Measurements from ENCODE around the gene PHF8. TPM values are rescaled to one million over a fixed set of nuclear protein-coding genes. Genes with fewer than 3 reads are reported as not detected.

Gene PHF8
- 7.8 and 15.0 TPM in 2 replicates for total RNA-seq (2014; rRNA removed; shearing (Covaris generic))

DNA sequence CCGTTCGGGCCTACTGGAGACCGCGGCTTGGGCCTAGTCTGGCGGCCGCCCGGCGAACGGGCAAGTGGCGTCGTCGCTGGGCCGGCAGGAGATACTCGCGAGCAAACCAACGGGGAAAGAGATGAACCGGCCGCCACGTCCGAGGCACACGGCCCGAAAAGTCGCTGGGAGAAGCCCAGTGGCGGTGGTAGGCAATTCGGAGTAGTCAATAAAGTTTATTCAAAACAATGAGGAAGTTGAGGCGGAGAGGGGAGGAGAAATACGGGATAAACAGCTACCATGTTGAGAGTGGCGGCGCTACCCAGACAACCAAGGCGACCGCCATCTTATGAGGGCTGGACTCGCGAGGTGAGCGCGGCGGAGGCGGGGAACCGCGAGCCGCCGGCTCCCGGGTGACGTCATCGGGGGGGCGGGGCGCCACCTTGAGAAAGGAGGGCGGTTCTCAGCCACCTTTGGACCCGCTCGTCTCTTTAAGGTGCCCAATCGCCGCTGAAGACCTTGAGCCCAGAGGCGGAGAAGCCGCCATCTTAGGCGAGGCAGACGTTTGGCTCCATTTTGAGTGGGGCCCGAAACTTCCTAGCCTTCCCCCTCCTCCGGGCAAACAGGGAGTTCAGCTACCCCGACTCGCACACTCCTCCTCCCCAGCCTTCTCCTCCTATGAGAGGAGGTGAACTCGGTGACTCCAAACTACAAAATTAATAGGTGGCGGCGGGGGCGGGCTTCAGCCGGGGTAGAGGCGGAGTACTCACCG lies at the start of gene PHF8:
Gene PHF8, minus strand, starts transcription at position 348 of the 751 bp plus-strand sequence. CDS start 1,745 bp downstream, outside the sequence.
- Histone ChIP-seq H3K27ac (peak within 1 kb of the TSS; percentile 89), H3K36me3 (peaks cover 10% of the 10 kb centered on the region; the same call in 1 of the 2 replicates), H3K27me3 (replicated peaks) (no peaks in the 10 kb centered on the region), H3K9me3 (replicated peaks) (no peaks in the 10 kb centered on the region), H3K4me1 (replicated peaks) (peaks cover 6% of the 10 kb centered on the region; the same call in 1 of the 2 replicates), H3K4me3 (peak within 1 kb of the TSS; percentile 59)
- peak; percentile 91 to 96 for DNase-seq (ENCODE audit: low read depth in 1 of 2, low spot score in 2 of 2)

- no peak overlapping the region for H3K27ac ChIP-seq
- H3K27me3 ChIP-seq (replicated peaks): no peaks in the 10 kb centered on the region
- H3K9me3 ChIP-seq (replicated peaks): no peaks in the 10 kb centered on the region
- DNase-seq (ENCODE audit: low read depth in 1 of 2, low spot score in 2 of 2): no peak
- no peaks in the 10 kb centered on the region for H3K36me3 ChIP-seq
- H3K4me3 ChIP-seq: no peak overlapping the region
- no peaks in the 10 kb centered on the region for H3K4me1 ChIP-seq (replicated peaks)
Observed at GRCh38 chrX:54093571-54093970, 49.3 kb upstream of the PHF8 start.

- Histone ChIP-seq H3K9me3 (replicated peaks) (no peaks in the 10 kb centered on the region), H3K4me1 (replicated peaks) (no peaks in the 10 kb centered on the region), H3K4me3 (no peak overlapping the region), H3K27me3 (replicated peaks) (no peaks in the 10 kb centered on the region), H3K27ac (no peak overlapping the region), H3K36me3 (no peaks in the 10 kb centered on the region)
- DNase-seq (ENCODE audit: low read depth in 1 of 2, low spot score in 2 of 2): no peak
Observed at GRCh38 chrX:54093159-54093558, 48.9 kb upstream of the PHF8 start.

DNA sequence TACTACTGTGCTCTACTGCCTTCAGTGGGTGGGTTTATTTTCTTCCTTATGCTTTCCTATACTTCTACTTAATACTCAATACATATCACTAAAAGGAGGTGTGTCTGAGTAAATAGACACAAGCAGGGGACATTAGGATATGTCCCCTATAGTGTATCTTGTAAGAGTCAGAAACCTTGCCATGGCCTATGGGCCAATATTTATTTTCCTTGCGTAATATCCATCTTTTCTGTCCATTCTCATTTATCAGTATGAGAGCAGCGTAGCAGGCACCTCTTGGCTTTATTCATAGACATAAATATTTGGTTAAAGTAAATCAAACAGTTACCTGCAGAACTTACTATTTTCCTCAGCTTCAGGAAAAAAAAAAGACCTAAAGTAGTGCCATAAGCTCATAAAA lies 46.6 kb upstream of the PHF8 start:
- H3K9me3 ChIP-seq (replicated peaks): no peaks in the 10 kb centered on the region
- H3K4me1 ChIP-seq (replicated peaks): no peaks in the 10 kb centered on the region
- no peaks in the 10 kb centered on the region for H3K36me3 ChIP-seq
- H3K27me3 ChIP-seq (replicated peaks): no peaks in the 10 kb centered on the region
- H3K27ac ChIP-seq: no peak overlapping the region
- DNase-seq (ENCODE audit: low read depth in 1 of 2, low spot score in 2 of 2): no peak
- no peak overlapping the region for H3K4me3 ChIP-seq

- H3K27ac ChIP-seq: no peak overlapping the region
- DNase-seq (ENCODE audit: low read depth in 1 of 2, low spot score in 2 of 2): no peak
- no peak overlapping the region for H3K4me3 ChIP-seq
Observed at GRCh38 chrX:54089191-54089590, 44.9 kb upstream of the PHF8 start.

DNA sequence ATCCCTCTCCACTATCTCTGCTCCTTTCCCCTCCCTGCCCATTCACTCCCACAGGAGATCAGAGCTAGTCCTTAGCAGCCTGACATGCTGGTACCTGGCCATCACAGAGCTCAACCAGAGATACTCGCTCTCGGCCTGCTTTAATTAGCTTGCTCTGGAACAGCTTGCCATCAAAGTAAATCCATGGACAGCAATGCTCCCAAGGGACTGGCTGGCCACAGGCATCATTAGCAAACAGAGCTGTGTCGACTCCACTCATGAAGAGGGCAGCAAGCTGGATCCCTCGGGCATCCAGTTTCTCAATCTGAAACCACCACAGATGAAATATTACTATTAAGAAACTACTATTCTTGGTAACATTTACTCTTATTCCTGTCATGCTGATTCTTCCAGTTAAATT lies 43.4 kb upstream of the PHF8 start:
- no peaks in the 10 kb centered on the region for H3K36me3 ChIP-seq
- H3K4me1 ChIP-seq (replicated peaks): no peaks in the 10 kb centered on the region

More at GRCh38 chrX:54089191-54089590, 44.9 kb upstream of the PHF8 start:
- H3K4me1 ChIP-seq (replicated peaks): no peaks in the 10 kb centered on the region
- H3K36me3 ChIP-seq: no peaks in the 10 kb centered on the region
- H3K27me3 ChIP-seq (replicated peaks): no peaks in the 10 kb centered on the region
- H3K9me3 ChIP-seq (replicated peaks): no peaks in the 10 kb centered on the region

GRCh38 chrX:54085666-54086065 lies 41.4 kb upstream of the PHF8 start:
- DNase-seq (ENCODE audit: low read depth in 1 of 2, low spot score in 2 of 2): no peak
- H3K4me1 ChIP-seq (replicated peaks): no peaks in the 10 kb centered on the region

More for the DNA sequence above, 43.4 kb upstream of the PHF8 start:
- no peak for DNase-seq (ENCODE audit: low read depth in 1 of 2, low spot score in 2 of 2)
- Histone ChIP-seq H3K27me3 (replicated peaks) (no peaks in the 10 kb centered on the region), H3K9me3 (replicated peaks) (no peaks in the 10 kb centered on the region), H3K27ac (no peak overlapping the region), H3K4me3 (no peak overlapping the region)

GRCh38 chrX:54076903-54077302 lies 32.6 kb upstream of the PHF8 start:
- Histone ChIP-seq H3K9me3 (replicated peaks) (no peaks in the 10 kb centered on the region), H3K27ac (no peak overlapping the region), H3K4me3 (no peak overlapping the region), H3K4me1 (replicated peaks) (no peaks in the 10 kb centered on the region), H3K36me3 (no peaks in the 10 kb centered on the region), H3K27me3 (replicated peaks) (no peaks in the 10 kb centered on the region)
- no peak for DNase-seq (ENCODE audit: low read depth in 1 of 2, low spot score in 2 of 2)

More at GRCh38 chrX:54085666-54086065, 41.4 kb upstream of the PHF8 start:
- no peaks in the 10 kb centered on the region for H3K27me3 ChIP-seq (replicated peaks)
- H3K9me3 ChIP-seq (replicated peaks): no peaks in the 10 kb centered on the region
- no peak overlapping the region for H3K27ac ChIP-seq
- H3K36me3 ChIP-seq: no peaks in the 10 kb centered on the region
- no peak overlapping the region for H3K4me3 ChIP-seq

DNA sequence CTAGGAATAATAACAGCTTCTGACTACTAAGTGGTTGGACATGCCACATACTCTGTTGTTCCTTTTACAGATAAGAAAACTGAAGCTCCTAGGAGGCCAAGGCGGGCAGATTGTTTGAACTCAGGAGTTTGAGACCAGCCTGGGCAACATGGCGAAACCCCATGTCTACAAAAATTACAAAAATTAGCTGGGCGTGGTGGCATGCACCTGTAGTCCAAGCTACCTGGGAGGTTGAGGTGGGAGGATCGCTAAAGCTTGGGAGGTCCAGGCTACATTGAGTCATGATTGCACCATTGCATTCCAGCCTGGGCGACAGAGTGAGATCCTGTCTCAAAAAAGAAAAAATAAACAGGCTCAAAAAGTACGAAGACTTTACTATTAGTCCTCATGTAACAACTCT lies 30.6 kb upstream of the PHF8 start:
- H3K9me3 ChIP-seq (replicated peaks): no peaks in the 10 kb centered on the region
- H3K4me1 ChIP-seq (replicated peaks): no peaks in the 10 kb centered on the region
- no peak for DNase-seq (ENCODE audit: low read depth in 1 of 2, low spot score in 2 of 2)
- no peaks in the 10 kb centered on the region for H3K27me3 ChIP-seq (replicated peaks)
- H3K36me3 ChIP-seq: no peaks in the 10 kb centered on the region
- H3K27ac ChIP-seq: no peak overlapping the region
- H3K4me3 ChIP-seq: no peak overlapping the region

DNA sequence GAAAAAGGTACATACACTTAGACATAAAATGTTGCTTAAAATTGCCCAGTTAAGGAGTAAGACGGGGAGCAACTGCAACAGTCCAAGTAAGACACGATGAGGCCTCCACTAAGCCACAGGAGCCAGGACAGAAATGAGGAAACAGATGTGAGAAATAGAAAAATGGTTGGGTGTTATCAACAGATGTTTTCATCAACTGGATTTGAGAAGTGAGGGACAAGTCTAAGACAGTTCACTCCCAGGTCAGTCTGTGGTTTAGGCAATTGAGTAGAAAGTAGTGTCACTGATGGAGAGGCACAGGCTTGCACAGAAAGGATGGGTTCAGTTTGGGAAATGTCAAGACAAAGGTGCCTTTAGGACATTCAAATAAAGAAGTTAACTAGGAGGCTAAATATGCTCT lies 23.5 kb upstream of the PHF8 start:
- Histone ChIP-seq H3K36me3 (no peaks in the 10 kb centered on the region), H3K4me1 (replicated peaks) (no peaks in the 10 kb centered on the region), H3K27ac (no peak overlapping the region), H3K9me3 (replicated peaks) (no peaks in the 10 kb centered on the region), H3K27me3 (replicated peaks) (no peaks in the 10 kb centered on the region), H3K4me3 (no peak overlapping the region)
- DNase-seq (ENCODE audit: low read depth in 1 of 2, low spot score in 2 of 2): no peak

DNA sequence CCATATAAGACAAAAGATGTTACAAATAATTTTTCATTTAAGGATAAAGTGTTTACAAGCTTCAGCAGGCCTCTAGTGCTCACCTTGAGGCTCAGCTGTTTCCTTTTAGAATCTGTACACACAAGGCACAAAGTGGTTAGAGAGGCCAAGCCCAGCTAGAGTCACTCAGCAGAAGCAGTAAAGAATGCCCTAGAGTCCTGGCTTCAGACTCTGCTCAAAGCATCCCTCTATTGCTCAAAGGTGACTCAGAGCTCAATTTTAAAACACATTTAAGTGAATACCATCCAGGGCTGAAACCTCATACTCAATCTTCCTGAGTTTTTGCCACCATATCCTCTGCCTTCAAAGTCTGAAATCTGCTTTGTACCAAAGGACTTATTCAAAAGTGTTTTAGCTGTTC lies 22.6 kb upstream of the PHF8 start:
- no peak for DNase-seq (ENCODE audit: low read depth in 1 of 2, low spot score in 2 of 2)
- Histone ChIP-seq H3K27ac (no peak overlapping the region), H3K9me3 (replicated peaks) (no peaks in the 10 kb centered on the region)

DNA sequence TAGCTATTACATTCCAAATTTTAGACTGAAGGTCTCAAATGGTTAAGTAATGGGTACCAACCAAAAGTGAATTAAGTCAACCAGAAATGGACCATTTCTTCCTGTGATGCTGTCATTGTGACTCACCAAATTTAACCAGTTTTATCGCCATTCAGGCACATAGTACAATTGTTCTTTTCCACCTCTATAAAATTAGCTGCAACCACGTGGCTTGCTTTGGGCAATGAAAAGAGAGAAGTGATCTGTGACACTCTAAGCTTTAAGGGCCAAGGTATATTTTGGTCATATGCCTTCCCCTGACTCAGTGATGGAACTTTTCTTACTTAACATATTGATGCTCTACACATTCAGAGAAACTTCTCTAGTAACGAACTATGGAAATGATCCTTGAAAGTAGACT lies 20.3 kb upstream of the PHF8 start:
- H3K27ac ChIP-seq: no peak overlapping the region
- no peaks in the 10 kb centered on the region for H3K36me3 ChIP-seq
- H3K4me1 ChIP-seq (replicated peaks): no peaks in the 10 kb centered on the region
- no peak overlapping the region for H3K4me3 ChIP-seq
- no peaks in the 10 kb centered on the region for H3K27me3 ChIP-seq (replicated peaks)
- H3K9me3 ChIP-seq (replicated peaks): no peaks in the 10 kb centered on the region
- no peak for DNase-seq (ENCODE audit: low read depth in 1 of 2, low spot score in 2 of 2)

More for the DNA sequence above, 22.6 kb upstream of the PHF8 start:
- H3K36me3 ChIP-seq: no peaks in the 10 kb centered on the region
- no peaks in the 10 kb centered on the region for H3K4me1 ChIP-seq (replicated peaks)
- H3K27me3 ChIP-seq (replicated peaks): no peaks in the 10 kb centered on the region
- H3K4me3 ChIP-seq: no peak overlapping the region

- Histone ChIP-seq H3K27ac (no peak overlapping the region), H3K4me1 (replicated peaks) (no peaks in the 10 kb centered on the region), H3K27me3 (replicated peaks) (no peaks in the 10 kb centered on the region), H3K36me3 (no peaks in the 10 kb centered on the region), H3K9me3 (replicated peaks) (no peaks in the 10 kb centered on the region), H3K4me3 (no peak overlapping the region)
- no peak for DNase-seq (ENCODE audit: low read depth in 1 of 2, low spot score in 2 of 2)
Observed at GRCh38 chrX:54063361-54063760, 19.1 kb upstream of the PHF8 start.

- H3K4me1 ChIP-seq (replicated peaks): peaks cover 3% of the 10 kb centered on the region; the same call in 1 of the 2 replicates
- H3K27me3 ChIP-seq (replicated peaks): no peaks in the 10 kb centered on the region
- H3K9me3 ChIP-seq (replicated peaks): no peaks in the 10 kb centered on the region
- H3K4me3 ChIP-seq: no peak overlapping the region
- no peak overlapping the region for H3K27ac ChIP-seq
- DNase-seq (ENCODE audit: low read depth in 1 of 2, low spot score in 2 of 2): no peak
- no peaks in the 10 kb centered on the region for H3K36me3 ChIP-seq
Observed at GRCh38 chrX:54049801-54050200, 5.5 kb upstream of the PHF8 start.

All from SJSA1 (cell line).